GM15510 (cell line): Measurements from ENCODE around the gene CHCHD4.

Source experiments
- POLR2A ChIP-seq: IDR thresholded peaks from 3 replicates; pipeline ENCODE4 v1.6.1; 2011; ENCODE audit warnings: borderline replicate concordance; ENCODE audit not compliant: insufficient read length; ENCODE audit errors: extremely low read depth

CHCHD4 gene

DNA sequence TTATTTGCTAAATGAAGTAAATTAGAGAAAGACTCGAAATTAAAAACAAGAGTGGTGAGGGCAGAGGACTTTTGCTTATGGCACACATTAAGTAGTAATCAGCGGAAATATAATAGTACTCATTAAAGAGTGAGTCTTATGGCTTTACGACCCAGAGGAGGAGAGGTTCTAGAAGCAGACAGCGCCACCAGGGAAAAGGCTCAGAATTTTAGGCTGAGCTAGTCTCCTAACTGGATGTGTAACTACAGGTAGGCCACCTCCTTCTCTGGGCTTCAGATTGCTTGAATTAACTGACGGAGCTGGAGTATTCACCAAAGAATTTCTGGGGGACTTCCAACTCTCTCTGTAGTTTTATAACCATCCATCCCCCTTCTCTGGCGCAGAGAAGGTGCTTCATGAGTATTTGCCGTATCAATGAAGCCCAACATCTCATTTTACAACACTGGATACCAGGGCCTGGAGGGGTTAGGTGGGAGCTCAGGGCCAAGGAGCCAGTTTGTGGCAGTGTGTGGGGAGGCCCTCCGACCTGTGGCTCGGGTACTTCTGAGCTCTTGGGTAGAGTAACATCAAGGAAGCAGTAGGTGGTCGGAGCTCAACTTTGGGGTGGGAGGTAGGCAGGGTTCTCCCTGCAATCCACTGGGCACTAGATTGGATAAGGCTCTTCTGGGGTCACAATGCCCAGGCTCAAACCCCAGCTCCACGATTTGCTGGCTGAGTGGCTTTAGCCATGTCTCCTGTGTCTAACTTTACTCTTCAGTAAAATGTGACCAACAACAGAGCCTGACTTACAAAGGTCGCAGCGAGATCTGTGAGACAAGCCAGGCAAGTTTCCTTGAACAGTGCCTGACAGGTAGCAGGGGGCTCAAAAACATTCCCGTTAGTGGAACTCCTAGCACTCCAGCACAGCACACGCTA lies 1.1 kb downstream of the CHCHD4 start:
- no peak for TF ChIP-seq POLR2A

GRCh38 chr3:14122301-14122700 lies 2.4 kb downstream of the CHCHD4 start:
- TF ChIP-seq POLR2A, result no peak

DNA sequence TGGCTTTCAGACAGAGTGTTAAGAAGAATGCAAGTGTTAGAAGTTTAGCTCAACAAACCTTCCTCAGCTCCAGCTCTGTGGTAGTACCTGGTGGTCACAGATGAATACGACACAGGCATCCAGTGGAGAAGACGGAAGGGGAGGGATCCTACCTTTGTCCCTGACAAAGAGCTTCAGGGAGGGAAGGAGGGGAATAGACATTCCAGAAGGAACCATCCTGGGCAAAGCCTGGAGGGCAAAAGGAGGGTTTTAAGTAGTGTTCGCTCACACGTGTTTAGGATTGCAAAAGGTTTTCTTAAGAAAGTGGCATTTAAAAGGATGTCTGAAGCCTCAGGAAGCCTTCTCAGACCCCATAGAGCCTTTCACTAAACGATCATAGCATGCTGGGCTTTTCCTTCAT lies 2.8 kb downstream of the CHCHD4 start:
- TF ChIP-seq POLR2A, result no peak

DNA sequence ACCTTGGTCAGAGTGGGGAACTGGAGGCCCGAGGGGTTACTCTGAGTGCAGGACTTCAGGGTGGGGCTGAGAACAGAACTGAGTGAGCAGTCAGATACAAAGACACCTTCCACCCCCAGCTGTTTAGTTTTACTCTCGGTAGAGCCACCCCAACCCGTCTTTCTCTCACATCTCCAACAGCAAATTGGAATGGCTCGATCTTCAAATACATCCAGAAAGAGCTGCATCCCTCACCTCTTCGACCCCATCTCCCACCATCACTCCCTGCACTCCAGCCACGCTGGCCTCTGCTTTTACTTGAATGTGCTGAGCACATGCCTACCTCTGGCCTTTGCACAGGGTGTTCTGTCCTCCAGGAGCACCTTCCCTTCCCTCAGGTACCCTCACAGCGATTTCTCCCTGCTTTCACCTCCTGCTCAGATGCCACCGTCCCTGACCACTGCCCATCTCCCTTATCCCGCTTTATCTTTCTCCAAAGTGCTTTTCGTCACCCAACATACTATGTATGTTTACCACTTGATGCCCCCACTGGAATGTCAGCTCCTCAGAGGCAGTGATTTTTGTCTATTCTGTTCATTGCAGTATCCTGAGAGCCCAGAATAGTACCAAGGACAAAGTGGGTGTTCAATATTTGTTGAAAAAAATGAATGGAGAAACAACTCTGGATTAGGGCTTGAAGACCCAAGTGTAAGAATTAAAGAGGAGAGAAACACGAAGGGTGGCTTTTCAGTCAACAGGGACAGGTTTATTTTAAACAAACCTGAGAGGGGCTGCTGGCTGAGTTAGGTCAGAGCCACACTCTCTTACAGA lies 4.4 kb downstream of the CHCHD4 start:
- TF ChIP-seq POLR2A, result no peak

DNA sequence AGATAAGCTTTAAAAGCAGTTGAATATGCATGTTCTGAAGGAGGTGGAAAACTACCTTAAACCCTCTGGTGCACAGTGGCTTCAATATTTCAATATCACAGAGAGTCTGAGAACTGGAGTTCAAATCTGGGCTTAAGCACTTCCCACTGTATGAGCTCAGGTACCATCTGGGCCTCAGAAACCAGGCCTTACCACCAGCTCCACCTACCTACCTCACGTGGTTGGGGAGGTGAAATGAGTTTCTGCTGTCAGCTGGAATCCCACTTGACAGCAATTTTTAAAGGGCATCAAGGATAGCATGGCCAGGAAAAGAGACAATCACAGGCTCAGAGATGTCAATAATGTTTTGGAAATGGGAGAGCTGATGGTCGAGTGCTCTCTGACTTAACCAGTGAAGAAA lies 5.0 kb downstream of the CHCHD4 start:
- no peak for TF ChIP-seq POLR2A

GRCh38 chr3:14118400-14119381 lies 6.0 kb downstream of the CHCHD4 start:
- no peak for TF ChIP-seq POLR2A

- TF ChIP-seq POLR2A, result no peak
Measured at GRCh38 chr3:14117468-14118399, 6.9 kb downstream of the CHCHD4 start.

DNA sequence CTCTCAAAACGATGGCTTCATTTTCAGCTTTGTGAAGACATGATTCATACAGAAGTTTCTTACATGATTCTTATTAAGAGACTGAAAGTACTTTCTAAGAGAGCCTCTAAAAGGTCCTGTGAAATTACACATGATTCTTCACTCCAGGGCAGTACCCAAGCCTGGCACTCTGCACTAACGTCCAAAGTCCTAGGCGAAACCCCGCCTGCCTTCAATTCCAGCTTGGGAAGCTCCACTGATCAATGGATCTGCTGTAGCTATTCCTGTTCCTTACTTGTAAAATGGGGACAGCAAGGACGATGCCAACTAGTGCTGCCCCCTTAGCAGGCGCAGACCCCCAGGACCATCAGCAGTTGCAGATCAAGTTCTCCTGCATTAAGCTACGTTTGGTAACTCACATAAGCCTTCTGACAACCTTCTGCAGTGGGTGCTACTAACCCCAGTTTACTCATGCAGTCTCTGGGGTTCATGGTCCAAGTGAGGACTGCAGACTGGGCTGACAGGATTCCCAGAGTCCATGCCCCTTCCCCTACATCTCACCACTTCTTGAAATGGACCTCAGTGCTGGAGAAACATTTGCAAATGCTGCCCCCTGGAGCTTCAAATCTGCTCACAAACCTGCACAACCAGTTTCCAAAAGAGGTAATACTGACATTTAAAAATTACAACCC lies 10.6 kb downstream of the CHCHD4 start:
- no peak for TF ChIP-seq POLR2A

GRCh38 chr3:14110699-14111098 lies 14.0 kb downstream of the CHCHD4 start:
- no peak for TF ChIP-seq POLR2A

DNA sequence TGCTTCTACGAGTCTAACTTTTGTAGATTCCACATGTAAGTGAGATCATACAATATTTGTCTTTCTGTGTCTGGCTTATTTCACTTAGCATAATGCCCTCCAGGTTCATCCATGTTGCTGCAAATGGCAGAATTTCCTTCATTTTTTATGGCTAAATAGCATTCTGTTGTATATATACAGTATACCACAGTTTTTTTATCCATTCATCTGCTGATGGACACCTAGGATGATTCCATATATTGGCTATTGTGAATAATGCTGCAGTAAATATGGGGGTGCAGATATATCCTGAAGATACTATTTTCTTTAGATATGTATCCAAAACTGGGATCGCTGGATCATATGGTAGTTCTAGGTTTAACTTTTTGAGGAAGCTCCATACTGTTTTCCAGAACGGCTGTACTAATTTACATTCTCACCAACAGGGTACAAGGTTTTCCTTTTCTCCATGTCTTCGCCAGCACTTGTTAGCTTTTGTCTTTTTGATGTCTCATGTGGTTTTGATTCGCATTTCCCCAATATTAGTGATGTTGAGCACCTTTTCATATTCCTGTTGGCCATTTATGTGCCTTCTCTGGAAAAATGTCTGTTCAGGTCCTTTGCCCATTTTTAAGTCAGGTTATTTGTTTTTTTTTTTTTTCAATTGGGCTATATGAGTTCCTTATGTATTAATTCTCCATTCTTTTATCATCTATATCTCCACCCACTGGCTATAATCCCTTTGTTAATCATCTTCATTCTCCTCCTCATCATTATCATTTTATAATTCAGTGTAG lies 26.9 kb downstream of the CHCHD4 start:
- no peak for TF ChIP-seq POLR2A

DNA sequence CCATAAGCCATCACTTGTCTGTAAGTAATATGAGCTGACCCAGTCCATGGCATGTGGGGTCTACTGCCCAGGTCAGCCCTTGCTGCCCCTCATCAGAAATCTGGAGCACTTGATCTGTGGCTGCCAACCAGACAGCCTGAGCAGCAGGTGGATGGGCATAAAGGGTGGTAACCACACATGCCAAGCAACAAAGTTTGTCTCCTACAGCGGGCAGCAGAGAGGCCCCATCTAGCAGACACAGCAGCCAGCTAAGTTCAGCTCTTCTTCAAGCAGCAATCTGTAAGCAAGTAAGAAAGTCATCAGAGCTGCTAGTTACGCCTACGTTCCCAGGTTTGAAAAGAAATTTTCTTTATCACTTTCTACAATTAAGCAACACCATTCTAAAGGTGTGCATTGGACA lies 27.9 kb downstream of the CHCHD4 start:
- no peak for TF ChIP-seq POLR2A

DNA sequence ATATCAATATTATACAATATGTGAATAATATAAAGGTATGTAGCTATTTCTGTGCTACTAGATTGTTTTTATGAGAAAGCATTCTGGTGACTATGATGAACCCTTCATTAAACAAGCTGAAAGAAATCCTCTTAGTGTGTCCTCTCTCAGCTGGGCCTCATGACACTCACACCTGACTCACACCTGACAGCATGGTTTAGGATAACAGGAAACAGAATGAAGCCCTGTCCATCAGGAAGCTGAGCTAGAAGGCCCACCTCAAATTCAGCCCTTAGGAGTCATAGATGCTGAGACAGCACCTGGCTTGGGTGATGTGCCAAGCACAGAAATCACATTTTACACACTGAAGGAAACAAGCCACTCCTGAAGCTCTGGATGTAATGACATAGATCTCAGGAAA lies 30.8 kb downstream of the CHCHD4 start:
- TF ChIP-seq POLR2A, result no peak
